Upper lobe of right lung (tissue), 1 donor: ENCODE results near the gene NEUROD2. TPM values are rescaled to one million over a fixed set of nuclear protein-coding genes. Genes with fewer than 3 reads are reported as not detected.
A peak's percentile ranks its signal among the peaks of the same experiment; 100 is the strongest.

ENCODE experiments used
- ATAC-seq: fragments of 200-7000 bp; cut with Tn5 transposase; one replicate; pipeline ENCODE4 v1.9.1; 2020; ENCODE audit warnings: mild to moderate bottlenecking, moderate library complexity
- DNase-seq: peaks from one replicate; pipeline ENCODE4 v3.0.0-alpha.2; 2020
- H3K27ac ChIP-seq: fragments of 200-600 bp; one replicate; pipeline ENCODE4 v1.8.0; 2022
- H3K27me3 ChIP-seq: fragments of 200-600 bp; one replicate; pipeline ENCODE4 v1.8.0; 2022; ENCODE audit warnings: mild to moderate bottlenecking
- H3K36me3 ChIP-seq: fragments of 200-600 bp; one replicate; pipeline ENCODE4 v1.8.0; 2022
- H3K4me1 ChIP-seq: fragments of 200-600 bp; one replicate; pipeline ENCODE4 v1.8.0; 2022
- H3K4me3 ChIP-seq: fragments of 200-600 bp; one replicate; pipeline ENCODE4 v1.8.0; 2022; ENCODE audit warnings: mild to moderate bottlenecking
- H3K9me3 ChIP-seq: fragments of 200-600 bp; one replicate; pipeline ENCODE4 v1.8.0; 2022
- intact Hi-C: fragments of 100-400 bp; cut with DNase I; formaldehyde crosslinking; loops from one replicate; pipeline ENCODE4 v1.11.0; 2022
- total RNA-seq: library from RNA; stranded (reverse); fragmentation: NEBNext Ultra II Directional; extraction: Animal tissue kit (Norgen Biotek cat#: 25700); gene quantifications from one replicate; pipeline ENCODE4 v1.2.1, GENCODE V29; 2021
- TF ChIP-seq, protein P1 (sequence below): fragments of 200-600 bp; IDR thresholded peaks from one replicate; pipeline ENCODE4 v1.8.0; 2022; ENCODE audit warnings: antibody characterized with exemption
- donor health status: DM: no; HTN: yes; CAD: no; lungs with severe emphysema.

The NEUROD2 gene
- total RNA-seq, 1 donor from 2014 or later = not detected

DNA sequence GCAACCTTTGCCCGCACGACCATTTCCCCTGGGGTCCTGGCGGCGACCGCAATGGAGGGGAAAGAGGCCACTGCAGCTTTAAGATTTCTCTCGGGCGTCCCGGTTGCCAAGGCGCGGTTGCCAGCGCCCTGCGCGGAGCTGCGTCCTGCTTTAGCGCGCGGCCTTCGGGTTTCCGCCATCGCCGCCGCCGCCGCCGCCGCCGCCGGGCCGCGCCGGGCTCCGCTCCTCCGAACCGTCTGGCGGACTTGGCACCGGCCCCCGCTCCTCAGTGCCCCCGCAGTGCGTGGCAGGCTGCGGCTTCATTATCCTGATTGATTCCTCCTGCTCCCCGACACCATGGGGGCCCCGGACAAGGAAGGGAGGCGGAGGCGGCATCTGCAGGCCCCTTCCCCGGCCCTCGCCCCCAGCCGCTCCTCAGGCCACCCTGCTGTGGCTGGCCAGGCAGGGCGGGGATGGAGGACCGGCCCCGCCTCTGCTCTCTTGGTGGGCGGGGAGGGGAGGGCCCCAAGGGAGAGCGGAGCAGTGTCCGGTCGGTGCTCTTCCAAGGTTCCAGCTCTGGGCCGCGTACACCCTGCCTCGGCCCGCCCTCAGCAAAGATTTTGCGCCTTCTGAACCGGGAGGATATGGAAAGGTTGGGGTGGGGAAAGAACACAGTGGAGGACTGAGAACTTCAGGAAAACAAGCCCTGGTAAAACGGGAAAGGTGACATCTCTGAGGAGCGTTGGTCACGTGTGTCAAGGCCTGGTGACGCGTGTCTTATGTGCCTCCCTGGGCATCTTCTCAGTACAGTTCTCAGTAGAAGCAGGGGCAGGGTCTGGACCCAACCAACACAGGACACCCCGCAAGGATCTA is 34.0 kb downstream of the NEUROD2 start:
- Histone ChIP-seq H3K27me3 (no peaks in the 10 kb centered on the region), H3K9me3 (no peaks in the 10 kb centered on the region), H3K4me1 (peaks cover 3% of the 10 kb centered on the region), H3K36me3 (peaks cover 6% of the 10 kb centered on the region), H3K4me3 (peak overlapping the region; percentile 73), H3K27ac (peak overlapping the region; percentile 31)
- intact Hi-C loops = no loop called here
- TF ChIP-seq, protein P1, sequence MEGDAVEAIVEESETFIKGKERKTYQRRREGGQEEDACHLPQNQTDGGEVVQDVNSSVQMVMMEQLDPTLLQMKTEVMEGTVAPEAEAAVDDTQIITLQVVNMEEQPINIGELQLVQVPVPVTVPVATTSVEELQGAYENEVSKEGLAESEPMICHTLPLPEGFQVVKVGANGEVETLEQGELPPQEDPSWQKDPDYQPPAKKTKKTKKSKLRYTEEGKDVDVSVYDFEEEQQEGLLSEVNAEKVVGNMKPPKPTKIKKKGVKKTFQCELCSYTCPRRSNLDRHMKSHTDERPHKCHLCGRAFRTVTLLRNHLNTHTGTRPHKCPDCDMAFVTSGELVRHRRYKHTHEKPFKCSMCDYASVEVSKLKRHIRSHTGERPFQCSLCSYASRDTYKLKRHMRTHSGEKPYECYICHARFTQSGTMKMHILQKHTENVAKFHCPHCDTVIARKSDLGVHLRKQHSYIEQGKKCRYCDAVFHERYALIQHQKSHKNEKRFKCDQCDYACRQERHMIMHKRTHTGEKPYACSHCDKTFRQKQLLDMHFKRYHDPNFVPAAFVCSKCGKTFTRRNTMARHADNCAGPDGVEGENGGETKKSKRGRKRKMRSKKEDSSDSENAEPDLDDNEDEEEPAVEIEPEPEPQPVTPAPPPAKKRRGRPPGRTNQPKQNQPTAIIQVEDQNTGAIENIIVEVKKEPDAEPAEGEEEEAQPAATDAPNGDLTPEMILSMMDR = no peak
- DNase-seq (peak; percentile 85), ATAC-seq (peak; percentile 93)

DNA sequence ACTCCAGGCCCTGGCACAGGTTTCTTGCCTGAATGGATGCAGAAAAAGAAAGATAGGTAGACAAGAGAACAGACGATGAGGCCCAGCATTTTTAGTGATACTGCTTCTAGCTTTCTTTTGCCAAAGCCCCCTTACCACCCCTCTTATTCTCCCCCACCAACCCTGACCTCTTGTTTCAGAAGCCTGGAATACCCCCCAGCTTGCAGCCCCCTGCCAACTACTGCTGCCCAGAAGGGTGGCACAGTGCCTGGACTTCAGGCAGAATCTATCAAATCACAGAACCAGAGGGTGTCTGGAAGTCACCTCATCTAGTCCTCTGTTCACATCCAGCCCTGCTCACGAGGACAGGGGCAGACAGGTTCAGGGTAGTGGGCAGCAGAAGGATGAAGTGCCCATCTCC is 35.6 kb downstream of the NEUROD2 start:
- TF ChIP-seq, protein P1 = no peak
- Histone ChIP-seq H3K27ac (no peak overlapping the region), H3K36me3 (peaks cover 15% of the 10 kb centered on the region), H3K4me1 (peaks cover 3% of the 10 kb centered on the region), H3K4me3 (no peak overlapping the region), H3K27me3 (no peaks in the 10 kb centered on the region), H3K9me3 (no peaks in the 10 kb centered on the region)
- DNase-seq (no peak), ATAC-seq (no peak)
- intact Hi-C loops = no loop called here

DNA sequence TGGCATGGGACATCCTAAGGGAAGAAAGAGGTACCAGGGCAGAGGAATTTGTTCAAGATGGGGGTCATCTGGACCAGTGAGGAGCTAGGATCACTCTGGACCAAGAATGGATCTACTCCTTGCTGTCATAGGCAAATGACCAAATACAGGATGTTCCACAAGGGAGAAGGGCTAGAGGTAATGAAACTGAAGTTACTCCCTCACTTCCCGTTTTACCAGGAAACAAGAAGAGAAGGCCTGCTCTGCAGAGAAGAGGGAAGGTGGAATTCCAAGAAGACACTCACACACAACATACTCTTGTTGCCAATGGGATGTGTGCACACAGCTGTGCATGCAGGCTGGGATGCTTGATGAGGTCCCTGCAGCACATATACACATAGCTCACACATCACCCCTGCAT is 38.6 kb downstream of the NEUROD2 start:
- peaks cover 1% of the 10 kb centered on the region for H3K4me1 ChIP-seq
- DNase-seq = no peak
- H3K9me3 ChIP-seq = no peaks in the 10 kb centered on the region
- TF ChIP-seq, protein P1 = no peak
- no peaks in the 10 kb centered on the region for H3K27me3 ChIP-seq
- peak; percentile 34 for ATAC-seq
- intact Hi-C loops = no loop called here
- H3K36me3 ChIP-seq = peaks cover 42% of the 10 kb centered on the region
- H3K27ac ChIP-seq = no peak overlapping the region
- no peak overlapping the region for H3K4me3 ChIP-seq

DNA sequence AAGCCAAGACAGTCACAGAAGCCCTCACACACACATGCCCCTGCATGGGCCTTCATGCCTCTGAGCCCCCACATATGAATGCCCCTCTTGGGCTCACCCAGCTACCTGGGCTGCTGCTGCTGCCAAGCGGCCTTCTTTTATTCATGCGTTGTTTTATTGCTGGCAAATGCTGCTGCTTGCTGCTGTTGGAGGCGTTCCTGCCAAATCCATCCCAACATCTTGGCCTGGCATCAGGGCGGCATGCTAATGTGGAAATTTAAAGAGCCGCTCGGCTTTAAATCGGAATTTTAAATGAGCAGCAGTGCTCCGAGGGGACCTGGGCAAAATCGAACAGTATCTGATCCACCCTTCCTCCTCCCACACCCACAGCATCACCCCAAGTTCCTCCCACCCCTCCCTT is 39.0 kb downstream of the NEUROD2 start:
- intact Hi-C loops = no loop called here
- no peak for ATAC-seq
- H3K27ac ChIP-seq = no peak overlapping the region
- H3K36me3 ChIP-seq = peaks cover 42% of the 10 kb centered on the region
- H3K9me3 ChIP-seq = no peaks in the 10 kb centered on the region
- no peak overlapping the region for H3K4me3 ChIP-seq
- TF ChIP-seq, protein P1 = no peak
- H3K27me3 ChIP-seq = no peaks in the 10 kb centered on the region
- H3K4me1 ChIP-seq = no peaks in the 10 kb centered on the region
- DNase-seq = no peak

DNA sequence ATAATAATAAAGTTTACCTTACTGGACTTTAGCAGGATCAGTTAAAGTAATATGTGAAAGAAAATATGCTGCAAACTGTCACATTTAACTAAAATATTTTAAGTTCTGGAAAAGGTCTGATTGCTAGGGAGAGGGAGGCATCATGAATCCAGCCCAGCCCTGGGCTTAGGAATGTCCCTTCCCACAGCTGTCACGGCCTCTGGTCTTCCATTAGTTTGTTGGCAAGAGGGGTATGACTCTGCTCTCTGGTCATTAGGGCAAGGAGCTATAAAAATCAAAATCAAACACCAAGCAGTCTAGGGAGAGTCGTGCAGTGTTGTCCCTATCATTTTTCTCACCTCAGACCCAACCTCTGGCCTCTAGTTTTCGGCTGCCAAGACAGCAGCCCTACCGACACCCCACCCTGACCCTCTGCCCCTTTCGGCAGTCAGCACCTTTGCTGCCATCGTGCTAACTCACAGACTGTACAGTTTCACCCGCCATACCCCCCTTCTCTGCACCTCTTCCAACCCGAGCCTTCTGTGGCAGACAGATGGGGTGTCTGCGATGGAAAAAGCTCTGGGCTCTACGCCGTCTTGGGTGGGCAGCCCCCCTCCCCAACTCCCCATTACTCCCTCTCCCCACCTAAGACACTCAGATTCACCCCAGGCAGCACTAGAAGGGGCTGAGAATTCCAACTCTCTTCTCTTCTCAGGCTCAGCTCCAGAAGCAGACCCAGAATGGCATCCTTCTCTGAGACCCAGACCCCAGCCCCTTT is 41.4 kb downstream of the NEUROD2 start:
- DNase-seq (no peak), ATAC-seq (no peak)
- H3K27ac ChIP-seq = no peak overlapping the region
- H3K4me1 ChIP-seq = no peaks in the 10 kb centered on the region
- no peaks in the 10 kb centered on the region for H3K27me3 ChIP-seq
- intact Hi-C loops = no loop called here
- H3K9me3 ChIP-seq = no peaks in the 10 kb centered on the region
- peaks cover 48% of the 10 kb centered on the region for H3K36me3 ChIP-seq
- TF ChIP-seq, protein P1 = no peak
- no peak overlapping the region for H3K4me3 ChIP-seq
